Left ventricle myocardium superior (tissue), 1 donor: ENCODE measurements around the gene ZSCAN20. TPM values are rescaled to one million over a fixed set of nuclear protein-coding genes. Genes with fewer than 3 reads are reported as not detected.

Experiments used
- ATAC-seq: fragments of 200-7000 bp; cut with Tn5 transposase; one replicate; pipeline ENCODE4 v1.9.1; 2020; ENCODE audit warnings: mild to moderate bottlenecking, moderate library complexity
- DNase-seq: peaks from one replicate; pipeline ENCODE4 v3.0.0-alpha.2; 2020
- intact Hi-C: fragments of 100-400 bp; cut with micrococcal nuclease; formaldehyde crosslinking; loops from one replicate; pipeline ENCODE4 v1.11.0; 2022
- long read RNA-seq: library from polyadenylated mRNA; unstranded; transcript quantifications from one replicate; pipeline ENCODE4 v2.0.0, GENCODE V29; 2021
- total RNA-seq: library from RNA; stranded (reverse); fragmentation: NEBNext Ultra II Directional; extraction: Animal tissue kit (Norgen Biotek cat#: 25700); gene quantifications from one replicate; pipeline ENCODE4 v1.2.1, GENCODE V29; 2021
- donor health status: DM: no; HTN: yes; CAD: no; lungs with severe emphysema.

ZSCAN20 gene
- total RNA-seq, result 4.4 TPM
- long read RNA-seq, partial matches to known transcripts, result 0 of 2 reads
- long read RNA-seq, other reads (novel, unspliced or antisense), result 2 of 2 reads

GRCh38 chr1:33472269-33472980 lies at the start of gene ZSCAN20:
TSS of gene ZSCAN20 (plus strand) at chr1:33472645. CDS start at chr1:33479289, 6,644 bp downstream.
- ATAC-seq (peak; percentile 90), DNase-seq (peak; percentile 99)
- intact Hi-C loops, result loop anchor here (5.0 to 10.0 kb wide), 2 partner anchors 100 to 142 kb away; no protein-coding TSS in a partner anchor

DNA sequence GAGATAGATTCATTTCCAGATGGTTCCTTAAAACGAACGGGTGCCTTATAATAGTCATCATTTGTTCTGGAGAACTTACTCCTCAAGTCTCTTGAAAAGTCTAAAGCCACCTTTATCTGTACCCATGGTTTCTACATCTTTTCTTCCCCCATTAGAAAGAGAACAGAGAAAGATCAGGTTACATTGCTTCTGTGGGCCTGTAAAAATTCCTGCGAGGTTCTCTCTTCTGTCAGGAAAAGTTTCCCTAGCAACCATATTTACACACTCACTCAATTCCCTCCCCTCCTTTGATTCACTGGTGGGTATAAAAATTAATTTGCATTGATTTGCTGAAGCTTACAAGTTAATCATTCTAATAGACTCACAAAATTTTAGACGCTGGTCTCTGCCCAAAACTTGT lies 48.2 kb upstream of the ZSCAN20 start:
- intact Hi-C loops, result no loop called here
- no peak for DNase-seq
- no peak for ATAC-seq

GRCh38 chr1:33424610-33425009 lies 47.8 kb upstream of the ZSCAN20 start:
- intact Hi-C loops, result no loop called here

GRCh38 chr1:33425900-33426299 lies 46.5 kb upstream of the ZSCAN20 start:
- intact Hi-C loops, result no loop called here
- DNase-seq (no peak), ATAC-seq (no peak)

More at GRCh38 chr1:33424610-33425009, 47.8 kb upstream of the ZSCAN20 start:
- DNase-seq, result no peak
- no peak for ATAC-seq

DNA sequence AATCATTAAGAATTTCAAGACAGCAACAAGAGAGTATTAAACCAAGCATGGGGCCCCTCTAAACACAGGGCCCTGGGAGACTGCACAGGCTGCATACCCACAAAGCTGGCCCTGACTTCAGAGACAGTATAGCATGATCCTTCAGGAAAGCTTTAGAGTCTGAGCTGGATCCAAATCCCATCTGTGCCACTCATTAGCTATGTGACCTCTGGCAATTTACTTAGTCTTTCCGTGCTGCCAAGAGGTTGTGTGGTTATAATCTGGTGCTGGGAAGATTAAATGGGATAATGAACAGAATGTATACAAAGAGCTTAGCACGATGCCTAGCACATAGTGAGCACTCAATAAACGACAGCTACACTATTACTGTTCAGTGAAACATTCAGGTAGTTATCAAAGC lies 45.5 kb upstream of the ZSCAN20 start:
- intact Hi-C loops, result no loop called here
- no peak for ATAC-seq
- DNase-seq, result no peak

DNA sequence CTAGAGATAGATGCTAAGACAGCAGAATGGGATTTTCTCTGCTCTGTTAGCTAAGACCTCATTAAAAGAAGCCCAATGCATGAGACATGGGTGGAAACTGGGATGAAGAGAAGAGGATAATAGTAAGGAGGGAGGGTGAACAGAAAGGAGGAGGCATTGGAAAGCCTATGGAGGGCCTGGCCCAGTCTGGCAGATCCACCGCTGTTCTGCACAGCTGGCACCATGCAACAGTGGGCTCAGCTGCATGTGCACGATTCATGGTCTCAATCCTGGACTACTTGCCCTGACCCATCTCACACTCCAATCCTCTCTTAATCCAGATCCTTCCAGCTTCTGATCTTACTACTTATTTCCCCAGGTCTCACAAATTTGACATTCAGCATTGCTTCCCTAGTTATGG lies 43.8 kb upstream of the ZSCAN20 start:
- ATAC-seq, result no peak
- no peak for DNase-seq
- intact Hi-C loops, result no loop called here

- DNase-seq (no peak), ATAC-seq (no peak)
- intact Hi-C loops, result no loop called here
Measured at GRCh38 chr1:33429332-33429731, 43.1 kb upstream of the ZSCAN20 start.

GRCh38 chr1:33429856-33430691 lies 42.4 kb upstream of the ZSCAN20 start:
- peak; percentile 67 for DNase-seq
- intact Hi-C loops, result no loop called here
- peak; percentile 34 for ATAC-seq

DNA sequence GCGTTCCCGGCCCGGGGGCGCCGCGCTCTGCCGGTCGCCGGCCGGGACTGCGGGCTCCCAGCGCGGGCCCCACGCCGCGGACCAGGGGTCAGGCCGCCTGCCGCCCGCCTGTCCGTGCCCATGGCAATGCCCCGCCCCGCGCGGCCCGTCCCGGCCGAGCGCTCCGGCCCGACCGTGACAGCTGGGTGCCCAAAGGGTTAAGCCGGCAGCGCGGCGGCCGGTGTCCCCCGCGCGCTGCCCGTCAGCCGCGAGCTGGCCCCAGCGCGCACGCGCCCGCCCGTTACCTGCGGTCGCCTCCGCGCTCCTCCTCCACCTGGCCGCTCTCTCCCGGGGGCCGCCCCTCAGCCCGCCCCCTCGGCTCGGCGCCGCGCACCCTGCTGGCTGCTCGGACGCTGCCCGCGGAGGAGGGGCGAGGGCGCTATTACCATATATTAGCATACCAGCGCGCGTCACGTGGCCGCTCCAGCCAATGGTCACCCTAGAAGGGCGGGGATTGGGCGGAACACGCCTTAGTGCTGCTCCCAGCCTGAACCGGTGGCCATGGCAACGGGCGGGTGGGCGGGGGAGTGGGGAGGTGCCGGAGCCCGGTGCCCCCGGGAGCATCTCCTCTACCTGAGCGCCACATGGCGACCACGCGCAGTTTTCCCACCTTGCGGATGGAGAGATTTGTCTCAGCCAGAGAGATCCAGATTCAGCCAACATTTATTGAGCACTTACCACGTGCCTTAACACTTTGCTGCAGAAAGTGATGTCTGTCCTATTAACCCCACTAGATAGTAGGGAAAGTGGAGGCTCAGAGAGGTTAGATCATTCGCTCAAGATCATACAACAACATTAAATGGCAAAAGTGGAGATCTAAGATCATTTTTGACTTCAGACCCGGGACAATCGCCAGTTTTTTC lies 41.5 kb upstream of the ZSCAN20 start, which contains the start of gene PHC2:
PHC2 (minus strand) TSS at position 404 of the 902 bp plus-strand sequence. CDS start 55,556 bp downstream, outside the sequence.
- ATAC-seq, result peak; percentile 94
- intact Hi-C loops, result no loop called here
- DNase-seq, result peak; percentile 99

DNA sequence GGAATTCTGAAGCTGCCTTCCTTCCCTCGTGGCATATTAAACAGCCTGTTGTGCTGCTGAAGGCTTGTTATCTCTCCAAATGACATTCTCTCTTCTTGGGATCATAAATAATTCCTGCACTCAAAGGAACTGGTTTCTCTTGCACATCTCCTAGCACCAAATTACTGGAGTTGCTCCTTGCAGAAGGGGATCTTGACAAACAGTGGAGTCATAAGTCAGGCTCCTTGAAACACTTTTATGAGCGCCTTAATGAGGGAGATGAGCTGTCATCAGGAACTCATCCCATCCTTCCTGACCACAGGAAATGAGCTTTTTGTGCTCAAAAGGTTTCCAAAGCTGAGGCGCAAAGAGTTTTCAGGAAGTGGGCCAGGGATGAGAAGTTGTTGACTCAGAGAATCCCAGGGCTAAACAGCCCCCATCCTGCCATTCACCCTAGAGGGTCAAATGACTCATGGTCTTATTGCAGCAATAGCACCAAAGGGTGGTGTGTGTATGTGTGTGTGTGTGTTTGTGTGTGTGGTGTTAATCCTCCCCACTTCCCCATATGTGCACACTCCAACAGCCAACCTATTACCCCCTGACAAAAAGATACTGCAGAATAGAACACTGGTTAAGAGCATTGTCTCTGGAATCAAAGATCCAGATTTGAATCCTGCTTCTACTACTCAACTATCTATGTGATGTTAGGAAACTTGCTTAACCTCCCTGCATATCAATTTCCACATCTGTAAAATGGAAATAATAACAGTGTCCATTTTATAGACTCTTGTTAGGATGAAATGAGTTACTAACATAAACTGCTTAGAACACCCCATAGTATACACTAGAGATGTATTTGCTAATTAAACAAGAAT lies 38.7 kb upstream of the ZSCAN20 start:
- intact Hi-C loops, result no loop called here
- DNase-seq (no peak), ATAC-seq (no peak)

- DNase-seq (no peak), ATAC-seq (no peak)
- intact Hi-C loops, result no loop called here
Measured at GRCh38 chr1:33434363-33434750, 38.1 kb upstream of the ZSCAN20 start.

GRCh38 chr1:33435096-33435820 lies 37.2 kb upstream of the ZSCAN20 start:
- DNase-seq, result no peak
- intact Hi-C loops, result no loop called here
- ATAC-seq, result peak; percentile 15

GRCh38 chr1:33436557-33437285 lies 35.7 kb upstream of the ZSCAN20 start:
- no peak for DNase-seq
- ATAC-seq, result peak; percentile 57
- intact Hi-C loops, result no loop called here

DNA sequence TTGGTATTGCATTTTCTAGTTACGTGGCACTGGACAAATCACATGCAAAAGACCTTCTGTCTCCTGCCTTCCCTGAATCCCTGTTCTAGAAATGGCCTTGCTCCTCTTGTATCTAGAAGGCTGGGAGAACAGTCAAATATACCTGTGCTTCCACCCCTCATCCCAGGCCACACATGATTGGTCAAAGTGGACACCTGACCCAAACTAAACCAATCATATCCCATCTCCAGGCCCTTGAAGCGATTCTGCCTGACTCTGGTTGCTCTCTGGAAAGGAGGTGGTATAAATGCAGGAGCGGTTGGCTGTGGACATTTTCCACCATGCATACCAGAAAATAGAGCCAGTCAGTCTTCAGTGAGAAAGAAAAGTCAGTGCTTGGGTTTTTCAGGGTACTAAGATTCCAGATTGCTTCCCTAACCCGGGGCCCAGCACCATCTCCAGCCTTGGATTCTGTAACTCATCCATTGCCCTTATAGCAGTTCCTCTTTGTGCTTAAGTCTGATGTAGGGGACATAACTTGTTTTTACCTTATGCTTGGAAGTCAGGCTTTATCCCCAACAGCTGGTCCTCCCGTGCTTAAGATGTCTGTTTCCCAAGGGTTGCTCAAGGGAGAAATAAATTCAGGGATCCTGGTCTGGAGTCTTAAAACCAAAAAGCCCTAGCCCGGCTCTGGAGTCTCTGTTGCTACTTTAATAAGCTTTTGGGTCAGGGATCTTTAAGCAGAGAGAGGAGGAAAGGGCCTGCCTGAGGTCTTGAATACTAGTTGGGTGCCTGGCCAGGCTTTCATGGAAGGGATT lies 33.9 kb upstream of the ZSCAN20 start:
- intact Hi-C loops, result no loop called here
- ATAC-seq, result no peak
- DNase-seq, result no peak

DNA sequence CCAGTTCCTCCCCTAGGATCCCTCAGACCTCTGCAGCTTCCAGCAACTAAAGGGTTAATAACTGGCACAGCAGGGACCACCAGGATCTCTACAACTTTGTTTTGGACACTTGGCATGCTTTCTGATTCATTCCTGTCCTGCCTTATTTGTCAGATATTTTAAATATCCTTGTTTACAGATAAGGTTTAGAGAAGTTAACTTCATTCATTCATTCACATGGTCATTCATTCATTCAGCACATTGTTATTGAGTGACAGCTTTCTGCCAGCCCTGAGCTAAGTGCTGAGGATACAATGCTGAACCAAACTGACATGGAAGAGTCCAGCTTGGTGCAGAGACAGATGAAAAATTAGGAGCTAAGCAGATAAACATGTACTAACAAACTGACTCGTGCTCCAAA lies 32.8 kb upstream of the ZSCAN20 start:
- no peak for DNase-seq
- intact Hi-C loops, result no loop called here
- ATAC-seq, result no peak

GRCh38 chr1:33441088-33441745 lies 31.2 kb upstream of the ZSCAN20 start:
- intact Hi-C loops, result no loop called here
- DNase-seq (no peak), ATAC-seq (no peak)
